ENCODE results near the gene LRP1-AS.

- TF ChIP-seq, protein P1, sequence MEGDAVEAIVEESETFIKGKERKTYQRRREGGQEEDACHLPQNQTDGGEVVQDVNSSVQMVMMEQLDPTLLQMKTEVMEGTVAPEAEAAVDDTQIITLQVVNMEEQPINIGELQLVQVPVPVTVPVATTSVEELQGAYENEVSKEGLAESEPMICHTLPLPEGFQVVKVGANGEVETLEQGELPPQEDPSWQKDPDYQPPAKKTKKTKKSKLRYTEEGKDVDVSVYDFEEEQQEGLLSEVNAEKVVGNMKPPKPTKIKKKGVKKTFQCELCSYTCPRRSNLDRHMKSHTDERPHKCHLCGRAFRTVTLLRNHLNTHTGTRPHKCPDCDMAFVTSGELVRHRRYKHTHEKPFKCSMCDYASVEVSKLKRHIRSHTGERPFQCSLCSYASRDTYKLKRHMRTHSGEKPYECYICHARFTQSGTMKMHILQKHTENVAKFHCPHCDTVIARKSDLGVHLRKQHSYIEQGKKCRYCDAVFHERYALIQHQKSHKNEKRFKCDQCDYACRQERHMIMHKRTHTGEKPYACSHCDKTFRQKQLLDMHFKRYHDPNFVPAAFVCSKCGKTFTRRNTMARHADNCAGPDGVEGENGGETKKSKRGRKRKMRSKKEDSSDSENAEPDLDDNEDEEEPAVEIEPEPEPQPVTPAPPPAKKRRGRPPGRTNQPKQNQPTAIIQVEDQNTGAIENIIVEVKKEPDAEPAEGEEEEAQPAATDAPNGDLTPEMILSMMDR (IDR thresholded peaks at IDR 0.05), result no peak
- TF ChIP-seq POLR2A (IDR thresholded peaks at IDR 0.05), result no peak
Observed at GRCh38 chr12:57126061-57126460, 21.4 kb downstream of the LRP1-AS start.

Data from lower leg skin (tissue), 3 donors.